Measurements from ENCODE around the gene SIGLEC8.

DNA sequence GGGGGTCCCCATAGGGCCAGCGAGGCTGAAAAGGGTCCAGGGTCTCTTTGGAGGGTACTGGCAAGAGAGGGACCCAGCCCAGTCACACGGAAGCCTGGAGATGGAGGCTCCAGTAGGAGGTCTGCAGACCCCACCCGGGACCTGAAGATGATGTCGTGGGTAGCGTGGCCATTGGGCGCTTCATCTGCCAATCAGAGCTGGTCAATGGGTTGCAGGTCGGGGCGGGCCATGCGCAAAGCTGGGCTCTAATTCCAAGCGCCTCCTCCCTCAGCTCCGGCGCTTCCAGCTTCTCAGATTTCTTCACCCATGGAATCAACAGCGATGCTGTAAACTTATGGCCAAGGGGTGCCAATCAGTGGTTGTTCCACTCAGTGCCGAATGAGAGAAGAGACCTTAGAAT lies 32.4 kb upstream of the SIGLEC8 start:
- TF ChIP-seq CTCF (IDR thresholded peaks at IDR 0.05; ENCODE audit: control extremely low read depth in 1 of 3, insufficient read depth in 1 of 3, low read depth in 1 of 3, low read length in 3 of 3) (no peak), POLR2A (IDR thresholded peaks at IDR 0.05; ENCODE audit: control extremely low read depth in 1 of 2, low read depth in 2 of 2, low read length in 2 of 2) (no peak), SAP30 (IDR thresholded peaks at IDR 0.05; ENCODE audit: insufficient read depth, insufficient replicate concordance, low read length) (no peak)

Data from H1 (cell line).